ENCODE results near the gene CHST9. TPM values are rescaled to one million over a fixed set of nuclear protein-coding genes. Genes with fewer than 3 reads are reported as not detected.

The CHST9 gene
- total RNA-seq, 1 experiment from 2014 or later, result 0.07 TPM

DNA sequence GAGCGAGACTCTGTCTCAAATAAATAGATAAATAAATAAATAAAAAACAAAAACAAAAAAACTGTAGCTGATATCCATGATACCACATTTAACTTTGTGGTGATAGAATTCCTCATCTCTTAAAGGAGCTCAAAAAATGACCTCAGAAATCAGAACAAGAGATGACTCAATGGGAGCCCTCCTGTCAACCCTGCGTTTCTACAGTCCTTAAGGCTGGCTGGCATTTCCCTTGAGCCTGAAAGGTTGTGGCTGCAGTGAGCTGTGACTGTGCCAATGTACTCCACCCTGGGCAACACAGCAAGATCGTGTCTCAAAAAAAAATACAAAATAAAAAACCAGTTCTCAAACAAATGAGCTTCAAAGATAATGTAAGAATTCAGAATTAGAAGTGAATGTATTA, 40.4 kb downstream of the CHST9 start:
- Histone ChIP-seq H2AFZ (no peak overlapping the region), H3K36me3 (ENCODE audit: low read depth) (no peaks in the 10 kb centered on the region), H3F3A (ENCODE audit: insufficient read depth, low read depth) (no peaks in the 10 kb centered on the region), H3K27ac (no peak overlapping the region), H4K20me1 (ENCODE audit: insufficient read depth) (no peaks in the 10 kb centered on the region), H3K9me3 (ENCODE audit: insufficient read depth, low read depth) (no peaks in the 10 kb centered on the region; the same call in 1 of the 2 replicates), H3K4me3 (no peak overlapping the region), H3K27me3 (ENCODE audit: insufficient read depth, low read depth) (no peaks in the 10 kb centered on the region), H3K4me1 (replicated peaks; ENCODE audit: insufficient read depth) (no peaks in the 10 kb centered on the region), H3K4me2 (no peak overlapping the region), H3K9me2 (ENCODE audit: insufficient read depth) (no peaks in the 10 kb centered on the region), H3K79me2 (ENCODE audit: low read depth) (no peaks in the 10 kb centered on the region)
- CTCF ChIA-PET, result no interaction called here
- no TSS peak for BruUV-seq (replicated peaks)
- no peak for DNase-seq
- POLR2A ChIA-PET (ENCODE audit: unreplicated experiment), result no interaction called here
- TF ChIP-seq EZH2 (IDR thresholded peaks at IDR 0.05; ENCODE audit: low read depth), result no peak
- TF ChIP-seq, protein P1, sequence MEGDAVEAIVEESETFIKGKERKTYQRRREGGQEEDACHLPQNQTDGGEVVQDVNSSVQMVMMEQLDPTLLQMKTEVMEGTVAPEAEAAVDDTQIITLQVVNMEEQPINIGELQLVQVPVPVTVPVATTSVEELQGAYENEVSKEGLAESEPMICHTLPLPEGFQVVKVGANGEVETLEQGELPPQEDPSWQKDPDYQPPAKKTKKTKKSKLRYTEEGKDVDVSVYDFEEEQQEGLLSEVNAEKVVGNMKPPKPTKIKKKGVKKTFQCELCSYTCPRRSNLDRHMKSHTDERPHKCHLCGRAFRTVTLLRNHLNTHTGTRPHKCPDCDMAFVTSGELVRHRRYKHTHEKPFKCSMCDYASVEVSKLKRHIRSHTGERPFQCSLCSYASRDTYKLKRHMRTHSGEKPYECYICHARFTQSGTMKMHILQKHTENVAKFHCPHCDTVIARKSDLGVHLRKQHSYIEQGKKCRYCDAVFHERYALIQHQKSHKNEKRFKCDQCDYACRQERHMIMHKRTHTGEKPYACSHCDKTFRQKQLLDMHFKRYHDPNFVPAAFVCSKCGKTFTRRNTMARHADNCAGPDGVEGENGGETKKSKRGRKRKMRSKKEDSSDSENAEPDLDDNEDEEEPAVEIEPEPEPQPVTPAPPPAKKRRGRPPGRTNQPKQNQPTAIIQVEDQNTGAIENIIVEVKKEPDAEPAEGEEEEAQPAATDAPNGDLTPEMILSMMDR (conservative IDR thresholded peaks at IDR 0.05), result no peak
- intact Hi-C loops (cut with micrococcal nuclease; ENCODE audit: unreplicated experiment), result no loop called here

DNA sequence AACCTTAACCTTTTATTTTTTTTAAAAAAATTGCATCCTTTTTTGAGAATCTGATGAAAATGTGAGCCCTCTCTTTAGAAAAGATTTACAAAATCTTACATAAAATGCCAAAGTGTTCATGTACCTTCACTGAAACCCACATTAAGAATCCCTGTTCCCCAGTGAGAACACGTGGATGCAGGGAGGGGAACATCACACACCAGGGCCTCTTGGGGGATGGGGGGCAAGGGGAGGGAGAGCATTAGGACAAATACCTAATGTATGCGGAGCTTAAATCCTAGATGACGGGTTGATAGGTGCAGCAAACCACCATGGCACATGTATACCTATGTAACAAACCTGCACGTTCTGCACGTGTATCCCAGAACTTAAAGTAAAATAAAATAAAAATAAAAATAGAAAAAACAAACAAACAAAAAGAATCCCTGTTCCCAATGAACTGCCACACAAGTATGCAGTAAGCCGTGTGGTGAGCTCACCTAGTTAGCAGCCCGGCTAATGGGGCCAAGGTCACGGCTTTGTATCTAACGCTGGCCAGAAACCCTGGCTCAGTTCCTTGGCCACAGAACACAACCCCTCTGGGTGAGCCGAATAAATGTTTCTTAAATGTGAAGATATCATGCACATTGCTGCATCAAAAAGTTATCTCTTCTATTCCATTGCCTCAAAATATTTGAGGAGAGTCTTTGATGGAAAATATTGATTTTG, 41.4 kb downstream of the CHST9 start:
- Histone ChIP-seq H2AFZ (no peak overlapping the region), H3K79me2 (ENCODE audit: low read depth) (no peaks in the 10 kb centered on the region), H3K27ac (no peak overlapping the region), H3K27me3 (ENCODE audit: insufficient read depth, low read depth) (no peaks in the 10 kb centered on the region), H3K9me2 (ENCODE audit: insufficient read depth) (no peaks in the 10 kb centered on the region), H3K4me2 (no peak overlapping the region), H3K9me3 (ENCODE audit: insufficient read depth, low read depth) (no peaks in the 10 kb centered on the region; the same call in 1 of the 2 replicates), H4K20me1 (ENCODE audit: insufficient read depth) (no peaks in the 10 kb centered on the region), H3F3A (ENCODE audit: insufficient read depth, low read depth) (no peaks in the 10 kb centered on the region), H3K4me3 (no peak overlapping the region), H3K36me3 (ENCODE audit: low read depth) (no peaks in the 10 kb centered on the region), H3K4me1 (replicated peaks; ENCODE audit: insufficient read depth) (no peaks in the 10 kb centered on the region)
- no peak for DNase-seq
- POLR2A ChIA-PET (ENCODE audit: unreplicated experiment), result no interaction called here
- CTCF ChIA-PET, result no interaction called here
- intact Hi-C loops (cut with micrococcal nuclease; ENCODE audit: unreplicated experiment), result no loop called here
- TF ChIP-seq, protein P1 (conservative IDR thresholded peaks at IDR 0.05), result no peak
- no peak for TF ChIP-seq EZH2 (IDR thresholded peaks at IDR 0.05; ENCODE audit: low read depth)
- BruUV-seq (replicated peaks), result no TSS peak

DNA sequence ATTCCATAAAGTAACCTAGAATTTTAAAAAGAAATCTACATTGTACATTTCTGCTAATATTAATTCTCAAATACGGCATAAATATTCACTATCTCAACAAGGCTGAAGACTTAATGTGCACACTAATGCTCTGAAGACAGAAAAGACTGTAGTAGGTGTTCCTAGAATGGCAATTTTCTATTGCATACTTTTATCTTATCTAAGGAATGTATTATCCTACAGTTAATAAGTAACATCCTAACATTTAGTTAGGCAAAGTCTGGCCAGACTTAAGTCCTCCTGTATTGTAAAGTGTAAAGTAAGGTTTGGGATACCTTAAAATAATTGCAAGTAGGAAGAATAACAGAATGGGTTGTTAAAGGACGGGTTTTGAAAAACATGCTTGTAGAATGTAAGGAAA, 42.2 kb downstream of the CHST9 start:
- intact Hi-C loops (cut with micrococcal nuclease; ENCODE audit: unreplicated experiment), result no loop called here
- Histone ChIP-seq H3K4me1 (replicated peaks; ENCODE audit: insufficient read depth) (no peaks in the 10 kb centered on the region), H3K9me3 (ENCODE audit: insufficient read depth, low read depth) (no peaks in the 10 kb centered on the region; the same call in 1 of the 2 replicates), H4K20me1 (ENCODE audit: insufficient read depth) (no peaks in the 10 kb centered on the region), H3F3A (ENCODE audit: insufficient read depth, low read depth) (no peaks in the 10 kb centered on the region), H3K36me3 (ENCODE audit: low read depth) (no peaks in the 10 kb centered on the region), H3K79me2 (ENCODE audit: low read depth) (no peaks in the 10 kb centered on the region), H3K27me3 (ENCODE audit: insufficient read depth, low read depth) (no peaks in the 10 kb centered on the region), H2AFZ (no peak overlapping the region), H3K27ac (no peak overlapping the region), H3K4me3 (no peak overlapping the region), H3K9me2 (ENCODE audit: insufficient read depth) (no peaks in the 10 kb centered on the region), H3K4me2 (no peak overlapping the region)
- ChIA-PET CTCF (interaction anchor here (0.5 kb wide), 1 partner anchor 324 kb away, joined by 6 read pairs; no protein-coding TSS in a partner anchor), POLR2A (ENCODE audit: unreplicated experiment) (no interaction called here)
- TF ChIP-seq, protein P1 (conservative IDR thresholded peaks at IDR 0.05), result no peak
- no peak for TF ChIP-seq EZH2 (IDR thresholded peaks at IDR 0.05; ENCODE audit: low read depth)
- BruUV-seq (replicated peaks), result no TSS peak
- no peak for DNase-seq

All from PC-9 (cell line).